Kasumi-1 (cell line): ENCODE data around the gene SERPINE3.

Experiments
- DNase-seq, 2 experiments: peaks; one replicate each; lab custom pipeline; 2025; lab: John Stamatoyannopoulos, UW

Gene SERPINE3

DNA sequence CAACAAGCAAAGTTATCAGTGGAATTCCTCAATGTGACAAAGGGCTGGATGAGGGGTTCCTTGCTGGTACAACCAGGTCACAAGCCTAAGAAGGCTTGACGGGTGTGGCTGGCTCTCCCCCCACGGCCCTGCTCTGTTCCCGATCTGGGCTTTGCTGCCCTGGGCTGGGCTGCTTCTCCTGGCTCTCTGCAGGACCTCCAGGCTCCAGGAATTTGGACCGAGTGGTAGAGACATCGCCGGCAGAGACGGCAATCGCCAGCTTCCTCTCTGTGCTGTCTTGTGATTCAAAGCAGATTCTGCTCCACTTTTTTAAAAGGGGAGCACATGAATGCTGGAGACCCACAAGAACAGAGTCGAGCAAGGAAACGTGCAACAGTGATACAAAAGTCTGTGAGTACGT is at the start of gene SERPINE3:
SERPINE3 (plus strand) TSS at position 338 of the 400 bp plus-strand sequence. CDS start 1,401 bp downstream, outside the sequence.
- DNase-seq: no peak

DNA sequence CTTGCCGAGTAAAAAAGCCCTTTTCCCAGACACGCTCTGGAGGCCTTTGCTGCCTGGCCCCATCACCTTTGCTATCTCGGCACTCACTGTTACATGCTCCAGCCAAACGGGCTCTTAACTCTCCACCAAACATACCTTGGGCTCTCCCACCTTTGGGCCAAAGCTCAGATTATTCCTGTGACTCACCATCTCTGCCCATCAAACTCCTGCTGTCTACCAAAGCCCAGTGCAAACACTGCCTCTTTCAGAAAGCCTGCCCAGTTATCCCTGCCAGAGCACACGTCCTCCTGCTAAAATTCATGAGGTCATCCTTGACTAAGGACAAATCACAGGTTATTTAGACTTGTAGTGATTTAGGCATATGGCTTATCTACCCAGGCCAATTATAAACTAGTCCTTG is 48.1 kb upstream of the SERPINE3 start:
- no peak for DNase-seq

DNA sequence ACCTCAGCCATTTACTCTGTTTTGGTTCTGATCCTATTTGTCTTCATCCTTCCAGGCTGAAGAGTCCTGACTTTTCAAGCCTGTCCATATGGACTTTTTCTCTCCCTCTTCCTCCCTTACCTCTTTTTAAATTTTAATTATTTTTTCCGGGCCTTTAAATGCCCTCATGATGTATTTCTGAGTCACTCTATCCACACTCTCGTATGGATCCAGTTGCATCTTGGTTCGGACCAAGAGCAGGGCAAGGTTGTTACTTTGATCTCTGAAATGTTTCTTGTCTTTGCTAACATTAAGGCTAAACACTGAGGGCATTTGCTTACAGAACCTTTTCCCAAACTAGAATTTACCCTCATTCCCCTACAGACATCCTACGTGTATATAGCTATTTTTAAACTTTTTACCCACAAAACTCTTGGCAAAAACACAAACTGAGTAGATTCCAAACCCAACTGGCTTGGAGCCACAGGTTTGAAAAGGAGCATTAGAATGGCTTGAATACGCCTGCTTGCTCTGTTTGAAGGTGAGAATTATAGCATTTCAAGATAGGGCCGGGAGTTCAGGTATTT is 47.4 kb upstream of the SERPINE3 start:
- DNase-seq: no peak

DNA sequence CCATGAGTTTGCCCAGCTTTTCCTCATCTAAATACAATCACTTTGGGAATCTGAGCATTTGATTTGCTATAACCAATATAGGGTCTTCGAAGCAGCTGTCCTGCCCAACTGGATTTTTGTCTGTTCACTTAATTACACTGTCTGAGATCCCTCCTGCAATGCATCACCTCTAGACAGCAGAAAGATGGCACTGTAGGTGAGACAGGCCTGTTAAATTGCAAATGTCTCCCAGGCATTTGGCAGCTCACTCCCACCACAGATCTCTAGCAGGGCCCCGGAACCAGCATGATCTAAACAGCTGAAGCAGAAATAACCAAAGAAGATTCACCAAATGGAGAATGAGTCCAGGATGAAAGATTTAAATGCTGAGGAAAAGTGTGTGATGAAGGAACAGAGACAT is 41.9 kb upstream of the SERPINE3 start:
- DNase-seq: no peak

DNA sequence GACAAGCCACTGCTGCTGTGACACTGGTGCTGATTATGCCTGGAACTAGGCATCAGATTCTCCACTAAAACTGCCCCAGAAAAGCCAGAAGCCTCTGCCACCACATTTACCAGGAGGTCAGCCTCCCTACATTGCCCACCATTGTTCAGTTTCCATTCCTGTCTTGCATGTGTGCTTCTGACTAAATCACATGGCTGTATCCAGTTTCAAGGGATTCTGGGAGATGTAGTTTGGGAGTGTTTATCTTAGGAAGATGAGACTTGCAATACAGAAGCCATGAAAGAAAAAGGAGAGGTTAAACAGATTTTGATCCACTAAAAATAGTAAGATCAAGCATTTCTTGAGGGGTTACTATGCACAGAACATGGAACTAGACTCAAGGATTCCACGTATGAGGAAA is 40.7 kb upstream of the SERPINE3 start:
- peak; percentile 15 to 24 for DNase-seq

DNA sequence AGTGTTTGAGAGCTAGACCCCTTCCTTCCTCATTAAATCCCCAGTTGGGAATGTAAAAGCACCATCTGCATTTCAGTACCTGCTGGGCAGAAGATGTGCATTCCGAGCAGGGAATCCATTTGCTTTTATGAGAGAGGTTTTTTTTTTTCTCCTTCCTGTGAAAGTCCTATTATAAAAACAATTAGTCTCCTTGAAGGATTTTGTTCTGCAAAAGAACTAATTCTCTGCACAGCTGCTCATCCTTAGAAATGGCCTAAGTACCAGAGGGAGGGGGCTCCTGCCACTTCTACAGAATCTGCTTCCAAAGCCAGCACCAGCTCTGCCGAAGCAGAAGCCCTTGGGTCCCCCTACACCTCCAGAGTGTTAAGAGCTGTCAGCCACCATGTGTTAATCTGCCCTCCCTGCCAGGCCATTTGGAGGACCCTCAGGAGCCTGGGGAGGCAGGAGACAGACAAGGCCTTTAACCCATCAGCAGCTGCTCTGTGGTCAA is 36.4 kb upstream of the SERPINE3 start:
- DNase-seq: no peak

DNA sequence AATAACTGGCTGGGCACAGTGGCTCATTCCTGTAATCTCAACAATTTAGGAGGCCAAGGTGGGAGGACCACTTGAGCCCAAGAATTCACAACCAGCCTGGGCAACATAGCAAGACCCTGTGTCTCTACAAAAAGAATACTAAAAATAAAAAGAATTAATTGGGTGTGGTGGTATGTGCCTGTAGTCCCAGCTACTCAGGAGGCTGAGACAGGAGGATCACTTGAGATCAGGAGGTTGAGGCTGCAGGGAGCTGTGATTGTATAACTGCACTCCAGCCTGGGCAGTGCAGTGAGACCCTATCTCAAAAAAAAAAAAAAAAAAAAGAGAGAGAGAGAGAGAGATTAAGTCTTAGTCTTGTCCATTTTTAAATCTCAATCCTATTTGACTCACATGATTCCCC is 35.6 kb upstream of the SERPINE3 start:
- no peak for DNase-seq

DNA sequence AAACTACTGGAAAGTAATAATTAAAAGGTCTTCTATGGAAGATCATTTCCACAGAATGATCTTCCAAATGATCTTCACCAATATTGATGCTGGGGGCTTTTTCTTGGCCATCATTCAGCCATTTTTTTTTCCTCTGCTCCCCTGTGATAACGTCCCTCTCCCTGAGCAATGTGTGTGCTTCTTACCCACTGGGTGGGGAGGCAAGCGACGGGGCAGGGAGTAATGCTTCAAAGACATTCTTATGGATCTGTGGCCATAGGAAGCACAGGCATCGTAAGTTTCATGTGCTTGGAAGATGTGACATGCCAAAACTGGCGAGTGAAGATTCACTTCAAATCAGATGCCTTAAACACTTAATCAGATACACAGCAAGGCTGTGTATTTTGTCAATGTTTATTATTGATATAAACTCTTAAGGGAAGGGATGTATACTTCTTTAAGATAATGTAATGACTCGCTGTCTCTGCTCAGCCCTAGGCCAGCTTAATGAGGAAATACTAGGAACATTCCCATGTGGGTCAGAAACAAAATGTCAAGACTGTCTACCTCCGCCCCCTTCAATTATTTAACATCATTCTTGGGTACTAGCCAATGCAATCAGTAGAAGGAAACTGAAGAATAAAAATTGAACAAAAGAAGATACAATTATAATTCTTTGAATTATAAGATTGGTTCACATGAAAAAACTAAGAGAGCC is 34.1 kb upstream of the SERPINE3 start:
- no peak for DNase-seq

DNA sequence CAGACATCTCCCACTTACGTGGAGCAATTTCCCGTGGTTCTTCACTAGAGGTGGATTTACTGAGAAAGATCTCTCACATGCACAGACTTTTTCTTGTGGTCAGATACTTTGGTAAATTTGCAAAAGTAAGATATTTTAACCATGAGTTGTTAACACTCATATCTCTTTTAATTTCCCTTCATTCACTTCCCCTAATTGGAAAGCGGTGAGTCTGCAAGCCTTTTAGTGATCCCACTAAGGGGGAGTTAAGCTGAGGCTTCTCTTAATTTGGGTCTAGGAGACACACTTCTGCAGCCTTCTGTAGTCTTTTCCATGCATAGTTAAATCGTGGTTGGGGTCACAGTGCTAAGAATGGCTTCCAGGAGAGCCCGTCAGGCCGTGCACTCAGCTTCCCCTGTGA is 30.7 kb upstream of the SERPINE3 start:
- DNase-seq: peak; percentile 14 to 29

DNA sequence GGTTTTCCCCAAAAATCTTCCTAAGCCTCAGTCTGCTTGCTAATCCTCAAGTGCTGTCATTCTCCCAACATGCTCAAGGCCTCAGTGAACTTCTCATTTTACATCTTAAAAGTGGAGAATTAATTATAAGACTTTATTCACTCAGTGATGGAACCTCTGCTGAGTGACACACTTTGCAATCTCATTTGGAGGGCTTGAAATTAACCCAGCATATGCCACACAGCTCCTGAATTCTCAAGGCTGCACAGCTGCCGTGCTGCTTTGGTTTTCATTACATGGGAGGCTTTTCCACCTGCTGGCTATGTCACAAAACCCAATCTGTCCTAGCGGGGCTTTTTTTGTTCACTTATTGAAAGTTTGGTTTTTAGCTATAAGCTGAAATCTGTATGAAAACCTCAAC is 28.3 kb upstream of the SERPINE3 start:
- no peak for DNase-seq

DNA sequence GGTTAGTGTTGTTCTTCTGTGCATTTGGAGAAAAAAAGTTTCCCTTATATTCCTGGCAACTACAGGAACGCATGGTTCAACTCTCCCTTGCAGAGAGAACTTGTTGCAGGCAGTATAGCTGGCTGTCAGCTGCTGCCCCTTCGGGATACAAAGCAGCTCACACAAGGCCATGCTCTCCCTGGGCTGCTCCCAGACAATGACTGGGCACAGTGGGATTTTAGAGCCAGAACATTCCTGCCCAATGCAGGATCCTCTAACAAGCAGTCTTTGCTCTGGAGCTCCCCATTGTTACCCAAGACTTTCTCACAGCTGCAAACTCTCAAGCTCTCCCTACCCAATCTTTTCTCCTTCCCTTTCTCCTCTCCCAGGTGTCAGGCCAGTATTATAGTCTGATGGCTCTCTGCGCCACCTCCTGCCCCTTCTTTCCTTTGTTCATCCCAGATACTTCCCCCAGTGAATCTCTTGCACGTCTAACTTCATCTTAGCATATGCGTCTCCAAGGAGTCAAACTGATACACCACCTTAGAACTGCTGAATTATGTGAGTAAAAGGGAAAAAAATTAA is 27.5 kb upstream of the SERPINE3 start:
- no peak for DNase-seq

DNA sequence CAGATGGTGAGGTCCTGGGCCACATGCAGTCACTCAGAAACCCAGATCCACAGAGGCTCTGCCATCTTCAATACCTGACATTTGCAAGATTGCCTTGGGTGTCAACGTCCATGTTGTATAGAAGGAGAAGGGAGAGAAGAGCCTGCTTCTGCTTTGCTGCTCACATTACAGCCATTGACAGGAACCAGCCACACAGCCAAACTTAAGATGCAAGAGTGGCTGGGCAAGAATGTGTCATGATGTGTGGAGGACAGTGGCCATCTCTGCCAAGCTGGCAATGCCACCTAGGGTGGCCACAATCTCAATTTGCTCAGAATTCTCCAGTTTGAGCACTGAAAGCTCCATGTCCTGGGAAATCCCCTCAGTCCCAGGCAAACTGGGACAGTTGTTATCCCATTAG is 25.9 kb upstream of the SERPINE3 start:
- no peak for DNase-seq

DNA sequence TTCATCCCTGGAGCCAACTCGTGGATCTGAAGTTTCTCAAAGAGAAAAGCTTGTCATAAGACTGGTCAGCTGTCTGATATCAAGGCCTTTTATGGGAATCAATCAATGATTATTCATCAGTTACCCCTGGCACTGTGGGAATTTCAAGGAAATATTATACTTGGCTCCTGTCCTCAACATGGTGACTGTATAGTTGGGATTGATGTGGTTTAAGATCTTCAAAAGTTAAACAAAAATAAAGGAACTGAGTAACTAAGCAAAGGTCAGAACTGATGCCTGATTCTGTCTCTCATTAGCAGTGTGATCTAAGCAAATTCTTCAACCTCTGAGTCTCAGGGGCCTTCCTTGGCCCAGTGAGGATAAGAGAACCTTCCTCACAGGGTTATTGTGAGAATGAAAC is 22.2 kb upstream of the SERPINE3 start:
- DNase-seq: no peak

DNA sequence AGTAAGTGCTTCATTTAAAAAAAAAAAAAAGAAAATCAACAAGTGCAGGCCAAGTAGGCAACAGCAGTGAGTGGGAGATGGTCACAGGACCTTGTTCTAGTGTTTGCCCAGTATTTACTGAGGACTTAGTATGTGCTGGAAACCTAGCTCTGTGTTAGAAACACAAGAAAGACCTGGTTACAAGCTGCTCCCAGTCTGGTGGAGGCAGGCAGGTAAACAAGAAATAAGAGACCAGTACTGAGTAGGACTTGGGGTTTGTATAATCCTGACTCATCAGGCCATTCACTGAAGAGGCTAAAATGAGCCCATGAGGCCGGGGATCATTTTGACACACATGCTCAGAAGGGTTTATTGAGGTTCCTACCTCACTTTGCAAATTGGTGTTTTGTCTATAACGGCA is 21.5 kb upstream of the SERPINE3 start:
- no peak for DNase-seq

DNA sequence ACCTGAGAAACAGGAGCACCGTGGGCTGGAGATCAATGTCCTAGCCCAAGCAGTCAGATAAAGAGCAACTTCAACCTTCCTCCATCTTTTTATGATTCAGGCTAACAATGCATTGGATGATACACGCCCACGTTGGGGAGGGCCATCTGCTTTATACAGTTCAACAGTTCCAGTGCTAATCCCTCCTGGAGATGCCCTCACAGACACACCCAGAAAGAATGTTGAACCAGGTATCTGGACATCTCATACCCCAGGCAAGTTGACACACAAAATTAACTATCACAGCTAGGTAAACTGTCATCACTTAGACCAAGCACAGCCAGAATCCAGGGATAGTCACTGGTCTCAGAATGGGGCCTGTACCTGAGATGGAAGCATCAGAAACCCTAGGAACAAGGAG is 20.6 kb upstream of the SERPINE3 start:
- no peak for DNase-seq

DNA sequence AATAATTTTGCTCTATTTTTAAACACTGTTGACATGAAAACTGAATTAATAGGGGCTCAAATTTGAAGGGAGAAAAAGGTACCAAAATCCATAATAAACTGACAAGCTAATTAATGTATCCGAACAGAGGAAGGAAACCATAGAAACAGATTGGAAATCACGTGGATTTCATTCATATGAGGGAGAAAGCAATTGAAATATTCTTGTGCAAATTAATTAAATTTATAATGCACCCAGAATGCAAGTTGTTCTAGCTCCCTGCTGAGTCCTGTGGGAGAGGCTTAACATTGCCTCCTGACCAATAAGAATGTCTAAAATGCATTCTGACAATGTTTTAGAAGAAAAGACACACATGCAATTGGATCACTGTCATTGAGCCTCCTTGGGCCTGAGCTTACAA is 17.7 kb upstream of the SERPINE3 start:
- DNase-seq: no peak

DNA sequence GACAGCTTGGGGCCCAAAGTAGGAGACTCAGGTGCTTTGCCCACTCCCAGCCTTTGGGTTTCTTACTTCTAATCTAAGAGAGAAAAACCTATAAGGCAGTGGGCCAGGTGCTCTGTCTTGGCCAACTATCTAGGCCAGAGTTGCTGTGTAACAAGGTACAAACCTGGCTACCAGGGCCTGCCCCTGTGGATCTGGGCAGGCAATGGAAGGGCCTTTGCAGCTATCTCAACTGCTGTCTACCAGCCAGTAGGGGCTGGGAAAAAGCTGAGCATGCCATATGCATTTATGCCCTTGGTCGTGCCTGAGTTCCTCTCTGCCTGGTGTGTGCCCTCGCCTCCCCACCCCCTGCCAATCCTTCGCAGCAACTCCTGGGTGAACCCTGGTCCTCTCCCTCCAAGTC is 16.7 kb upstream of the SERPINE3 start:
- DNase-seq: no peak

DNA sequence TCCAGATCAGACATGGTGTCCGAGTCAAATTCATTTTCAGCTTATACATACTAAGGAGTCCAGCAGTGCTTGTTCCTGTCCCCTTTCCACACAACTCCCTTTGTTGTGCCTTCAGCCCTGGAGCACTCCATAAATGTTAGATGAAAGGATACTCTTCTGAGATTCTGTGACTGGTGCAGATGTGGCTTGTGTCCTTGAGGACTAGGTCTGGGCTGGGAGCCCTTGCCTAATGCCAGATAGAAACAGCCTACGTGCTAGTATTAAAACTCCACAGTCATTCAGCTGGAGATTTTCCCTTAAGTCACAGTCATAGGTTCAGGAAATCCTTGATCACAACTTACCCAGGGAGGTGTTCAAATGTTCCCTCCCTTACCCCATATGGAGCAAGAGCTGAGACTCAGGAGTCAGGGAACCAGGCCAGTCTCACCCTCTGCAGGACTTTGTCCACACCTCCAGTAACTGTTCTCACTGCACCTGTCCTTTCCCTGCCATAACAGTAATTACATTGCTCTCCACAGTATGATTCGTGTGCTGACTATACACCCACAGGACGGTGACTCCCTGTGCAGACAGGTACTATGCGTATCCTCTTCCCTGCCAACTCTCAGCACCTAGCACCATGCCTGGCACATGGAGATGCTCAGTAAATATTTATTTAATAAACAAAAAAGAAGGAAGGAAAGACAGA is 15.5 kb upstream of the SERPINE3 start:
- DNase-seq: no peak

DNA sequence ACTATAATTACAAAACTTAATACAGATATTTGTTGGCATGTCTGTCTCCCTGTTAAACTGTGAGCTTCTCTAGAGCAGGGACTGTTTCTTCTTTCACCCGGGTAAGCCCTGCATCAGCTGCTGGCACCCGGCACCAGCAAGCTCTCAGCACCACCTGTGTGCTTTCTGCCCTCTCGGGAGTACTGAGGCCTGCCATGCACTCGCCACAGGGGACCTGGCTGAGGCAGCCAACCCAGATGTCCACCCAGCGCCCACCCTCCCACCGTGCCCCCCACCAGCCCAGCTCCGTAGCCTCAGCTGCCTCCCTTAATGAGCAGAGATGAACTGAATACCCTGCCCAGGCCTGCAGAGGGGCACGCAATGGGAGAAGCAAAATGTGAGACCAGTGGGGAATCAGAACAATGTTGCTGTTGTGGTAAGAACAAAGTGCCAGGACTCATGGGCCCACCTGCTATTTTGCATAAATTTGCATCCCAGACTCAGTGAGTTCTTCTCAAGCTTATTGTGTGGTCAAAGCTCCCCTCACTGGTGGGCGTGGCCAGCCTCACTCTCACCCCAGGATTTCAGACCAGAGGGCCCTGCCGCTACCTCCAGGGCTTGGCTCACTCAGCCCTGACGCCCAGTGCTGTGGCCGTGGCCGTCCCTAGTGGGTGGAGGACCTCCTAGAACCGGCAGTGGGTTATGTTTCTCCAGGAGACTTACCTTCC is 14.6 kb upstream of the SERPINE3 start:
- no peak for DNase-seq

DNA sequence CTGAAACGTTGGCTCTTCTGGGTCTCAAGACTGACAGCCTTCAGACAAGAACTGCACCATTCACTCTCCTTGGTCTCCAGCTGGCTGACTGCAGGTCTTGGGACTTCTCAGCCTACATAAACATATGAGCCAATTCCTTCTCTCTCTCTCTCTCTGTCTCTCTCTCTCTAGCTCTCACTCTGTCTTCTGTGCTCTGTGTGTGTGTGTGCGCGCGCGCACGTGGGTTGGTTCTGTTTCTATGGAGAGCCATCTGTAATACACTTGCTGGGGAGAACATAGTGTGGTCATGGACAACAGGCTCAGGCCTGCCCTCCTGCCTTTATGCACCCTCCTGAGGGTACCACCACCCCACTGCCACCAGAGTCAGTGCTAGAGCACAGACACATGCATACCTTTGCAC is 13.7 kb upstream of the SERPINE3 start:
- no peak for DNase-seq

DNA sequence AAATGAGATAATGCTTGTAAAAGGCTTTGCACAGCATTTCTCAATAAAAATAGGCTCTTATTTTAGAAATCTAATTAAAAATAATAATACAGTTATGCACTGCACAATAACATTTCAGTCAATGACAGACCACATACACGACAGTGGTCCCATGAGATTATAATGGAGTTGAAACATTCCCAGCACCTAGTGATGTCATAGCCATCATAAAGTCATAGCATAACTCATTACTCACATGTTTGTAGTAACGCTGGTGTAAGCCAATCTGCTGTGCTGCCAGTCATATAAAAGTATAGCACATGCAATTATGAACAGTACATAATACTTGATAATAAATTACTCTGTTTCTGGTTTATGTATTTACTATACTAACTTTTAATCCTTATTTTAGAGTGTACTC is 12.7 kb upstream of the SERPINE3 start:
- no peak for DNase-seq

DNA sequence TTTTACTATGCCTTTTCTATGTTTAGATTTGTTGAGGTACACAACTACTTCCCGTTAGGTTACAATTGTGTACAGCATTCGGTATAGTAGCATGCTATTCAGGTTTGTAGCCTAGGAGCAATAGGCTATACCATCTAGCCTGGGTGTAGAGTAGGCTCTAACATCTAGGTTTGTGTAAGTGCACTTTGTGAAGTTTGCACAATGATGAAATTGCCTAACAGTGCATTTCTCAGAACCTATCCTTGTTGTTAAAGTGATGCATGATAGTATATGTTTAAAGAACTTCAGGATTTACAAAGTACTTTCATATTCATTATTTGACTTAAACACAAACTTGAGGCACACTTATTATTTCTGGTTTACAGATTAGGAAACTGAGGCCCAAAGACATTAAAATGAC is 11.5 kb upstream of the SERPINE3 start:
- no peak for DNase-seq
